ENCODE data around the gene PDCD1. TPM values are rescaled to one million over a fixed set of nuclear protein-coding genes. Genes with fewer than 3 reads are reported as not detected.

The PDCD1 gene
- total RNA-seq, 2 donors from 2014 or later, result 0.21 to 0.35 TPM

GRCh38 chr2:241813644-241814392, 44.9 kb downstream of the PDCD1 start:
- H3K9me3 ChIP-seq, result no peaks in the 10 kb centered on the region
- H3K36me3 ChIP-seq, result no peaks in the 10 kb centered on the region
- peaks cover 4% of the 10 kb centered on the region for H3K4me1 ChIP-seq
- no peak overlapping the region for H3K27ac ChIP-seq
- no peak overlapping the region for H3K4me3 ChIP-seq
- intact Hi-C loops (cut with DNase I), result no loop called here
- no peak overlapping the region for H3K9ac ChIP-seq (ENCODE audit: low read depth in 2 of 2, low read length in 2 of 2)
- DNase-seq, result no peak
- TF ChIP-seq CTCF (IDR thresholded peaks at IDR 0.05), result no peak
- no peaks in the 10 kb centered on the region for H3K27me3 ChIP-seq

DNA sequence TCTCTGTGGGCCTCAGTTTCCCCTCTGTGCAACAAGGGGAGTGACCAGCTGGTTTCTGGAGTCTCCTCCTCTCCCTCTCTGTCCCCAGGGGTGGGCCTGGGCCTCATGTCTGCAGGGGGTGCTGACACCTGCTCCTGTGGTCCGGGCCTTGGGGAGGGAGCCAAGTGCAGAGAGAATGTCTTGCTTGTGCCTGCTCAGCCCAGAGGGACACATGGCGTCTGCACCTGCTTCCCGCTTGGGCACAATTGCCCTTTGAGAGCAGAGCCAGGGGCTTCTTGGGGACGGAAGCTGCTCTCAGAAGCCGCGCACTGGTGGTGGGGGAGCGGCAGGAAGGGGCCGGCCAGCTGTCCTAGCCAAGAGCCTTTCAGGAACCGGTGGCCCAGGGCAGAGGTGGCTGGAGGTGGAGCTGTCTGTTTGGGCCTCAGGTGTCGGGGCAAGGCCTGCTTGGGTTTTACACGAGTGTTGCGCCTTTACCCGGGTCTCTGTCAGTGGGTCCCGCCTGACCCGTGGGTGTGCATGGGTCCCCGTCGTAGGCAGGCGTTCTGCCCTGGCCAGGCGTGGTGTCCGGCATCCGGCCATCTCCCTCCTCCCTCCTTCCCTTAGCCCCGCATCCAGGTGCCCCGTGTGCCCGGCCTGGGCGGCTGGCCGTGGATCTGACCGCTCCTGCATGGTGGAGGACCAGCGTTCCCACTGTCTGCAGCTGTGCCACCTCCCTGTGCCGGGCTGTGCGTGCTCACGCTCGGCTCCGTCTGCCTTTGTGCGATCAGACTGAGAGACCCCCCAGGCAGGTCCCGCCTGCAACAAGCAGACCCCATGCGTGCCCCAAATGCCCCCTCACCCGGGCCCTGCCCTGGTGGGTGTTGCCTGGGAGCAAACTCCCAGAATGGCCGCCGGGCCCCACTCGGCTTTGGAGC, 45.7 kb downstream of the PDCD1 start:
- Histone ChIP-seq H3K27ac (no peak overlapping the region), H3K9ac (ENCODE audit: low read depth in 2 of 2, low read length in 2 of 2) (no peak overlapping the region), H3K4me1 (no peaks in the 10 kb centered on the region), H3K4me3 (no peak overlapping the region), H3K9me3 (no peaks in the 10 kb centered on the region), H3K36me3 (no peaks in the 10 kb centered on the region), H3K27me3 (no peaks in the 10 kb centered on the region)
- no peak for TF ChIP-seq CTCF (IDR thresholded peaks at IDR 0.05)
- intact Hi-C loops (cut with DNase I), result no loop called here
- no peak for DNase-seq

DNA sequence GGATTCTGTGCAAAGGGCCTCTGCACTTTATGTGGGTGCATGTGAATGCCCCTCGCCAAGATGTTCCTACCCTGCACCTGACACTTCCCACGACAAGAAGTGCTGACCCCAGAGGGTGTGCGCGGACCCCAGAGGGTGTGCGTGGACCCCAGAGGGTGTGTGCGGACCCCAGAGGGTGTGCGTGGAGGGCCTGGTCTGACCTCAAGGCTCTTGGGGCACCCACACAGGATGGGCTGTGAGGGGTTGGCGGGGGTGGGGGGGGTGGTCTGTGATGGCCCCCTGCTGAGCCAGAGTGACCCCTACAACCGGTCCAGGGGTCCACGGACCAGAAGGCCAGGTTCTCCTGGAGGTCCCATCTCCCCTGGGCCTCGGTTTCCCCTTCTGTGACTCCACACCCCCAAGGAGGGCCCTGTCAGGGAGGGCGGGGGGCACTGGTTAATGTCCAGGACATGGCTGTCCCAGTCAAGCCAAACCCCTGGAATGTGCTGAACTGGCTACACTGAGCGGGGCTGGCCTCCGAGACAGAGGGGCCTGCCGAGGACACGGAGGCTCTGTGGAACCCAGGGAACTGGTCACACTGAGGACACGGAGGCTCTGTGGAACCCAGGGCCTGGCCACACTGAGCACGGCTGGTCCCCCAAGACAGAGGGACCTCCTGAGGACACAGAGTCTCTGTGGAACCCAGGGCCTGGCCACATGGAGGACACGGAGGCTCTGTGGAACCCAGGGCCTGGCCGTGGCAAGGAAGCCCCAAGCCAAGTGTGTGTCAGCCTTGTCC, 46.6 kb downstream of the PDCD1 start:
- Histone ChIP-seq H3K9ac (ENCODE audit: low read depth in 2 of 2, low read length in 2 of 2) (no peak overlapping the region), H3K36me3 (no peaks in the 10 kb centered on the region), H3K4me1 (no peaks in the 10 kb centered on the region), H3K27ac (no peak overlapping the region), H3K4me3 (no peak overlapping the region), H3K9me3 (no peaks in the 10 kb centered on the region), H3K27me3 (no peaks in the 10 kb centered on the region)
- DNase-seq, result no peak
- intact Hi-C loops (cut with DNase I), result no loop called here
- TF ChIP-seq CTCF (IDR thresholded peaks at IDR 0.05), result no peak

DNA sequence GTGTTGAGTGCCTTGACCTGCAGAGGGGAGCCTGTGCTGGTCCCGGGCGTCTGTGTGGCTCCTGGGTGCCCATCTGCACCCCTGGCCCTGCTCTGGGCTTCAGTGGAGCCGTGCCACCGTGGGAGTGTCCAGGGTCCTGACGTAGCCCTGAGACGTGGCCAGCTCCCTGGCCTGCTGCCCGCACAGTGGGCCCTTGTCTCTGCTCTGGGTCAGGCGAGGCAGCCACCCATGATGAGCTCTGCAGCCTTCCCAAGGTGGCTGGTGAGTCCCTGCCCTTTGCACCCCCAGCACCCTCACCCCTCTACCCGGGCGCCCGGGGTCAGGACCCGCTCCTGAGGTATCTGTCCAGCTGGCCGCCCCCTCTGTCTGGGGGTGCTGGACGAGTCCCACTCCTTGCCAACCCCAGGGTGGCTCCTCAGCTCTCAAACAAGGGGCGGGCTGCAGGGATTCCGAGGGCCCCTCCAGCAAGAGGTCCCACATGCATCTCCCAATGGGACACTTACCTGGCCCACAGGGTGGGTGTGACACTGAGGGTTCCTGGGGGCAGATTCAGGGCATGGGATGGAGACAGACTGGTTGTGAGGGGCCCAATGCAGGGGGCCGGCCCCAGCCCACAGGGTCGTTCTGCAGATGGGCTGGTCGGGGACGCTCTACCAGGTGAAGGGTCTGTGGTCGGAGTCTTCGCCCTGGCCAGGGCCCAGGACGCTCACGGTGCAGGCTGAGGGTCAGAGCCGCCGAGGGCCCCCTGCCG, 47.3 kb downstream of the PDCD1 start:
- H3K4me1 ChIP-seq, result no peaks in the 10 kb centered on the region
- TF ChIP-seq CTCF (IDR thresholded peaks at IDR 0.05), result no peak
- peak; percentile 18 for DNase-seq
- H3K9ac ChIP-seq (ENCODE audit: low read depth in 2 of 2, low read length in 2 of 2), result no peak overlapping the region
- no peak overlapping the region for H3K4me3 ChIP-seq
- H3K36me3 ChIP-seq, result no peaks in the 10 kb centered on the region
- H3K27me3 ChIP-seq, result no peaks in the 10 kb centered on the region
- intact Hi-C loops (cut with DNase I), result no loop called here
- H3K9me3 ChIP-seq, result no peaks in the 10 kb centered on the region
- H3K27ac ChIP-seq, result no peak overlapping the region
